K562 (cell line): Measurements from ENCODE around the gene PPT2. TPM values are rescaled to one million over a fixed set of nuclear protein-coding genes. Genes with fewer than 3 reads are reported as not detected.

ENCODE experiments used
- CSDE1 ChIP-seq, 2 experiments: fragments of 450-650 bp; IDR thresholded peaks; 2 replicates each; pipeline ENCODE4 v1.6.1; 2016; ENCODE audit warnings: mild to moderate bottlenecking in 1 of 2
- GABPB2 ChIP-seq: fragments of 250-450 bp; sonication (Bioruptor Pico); conservative IDR thresholded peaks from 2 replicates; pipeline ENCODE4 v1.5.1; 2021; ENCODE audit warnings: mild to moderate bottlenecking
- HDGF ChIP-seq: fragments of 450-650 bp; IDR thresholded peaks from 2 replicates; pipeline ENCODE4 v1.6.1; 2016
- MAFG ChIP-seq: fragments of 450-650 bp; conservative IDR thresholded peaks from 2 replicates; pipeline ENCODE4 v1.6.1; 2016; ENCODE audit warnings: missing genetic modification characterization, missing compliant biosample characterization
- NFE2L1 ChIP-seq: fragments of 450-650 bp; IDR thresholded peaks from 2 replicates; pipeline ENCODE4 v1.6.1; 2016; ENCODE audit warnings: missing genetic modification characterization, low read depth, mild to moderate bottlenecking, missing compliant biosample characterization, moderate library complexity, borderline replicate concordance
- NR4A1 ChIP-seq, 2 experiments: fragments of 250-450 bp in 1 of 2; fragments of 450-650 bp in 1 of 2; sonication (Bioruptor Pico) in 1 of 2; IDR thresholded peaks; 2 replicates each; pipeline versions ENCODE4 v1.4.0 to v1.6.1; 2016 to 2020; ENCODE audit warnings: mild to moderate bottlenecking in 2 of 2, missing compliant biosample characterization in 1 of 2, missing genetic modification characterization in 1 of 2, moderate library complexity in 1 of 2
- RBFOX2 ChIP-seq: fragments of 200-400 bp; formaldehyde crosslinking; IDR thresholded peaks from 2 replicates; pipeline ENCODE4 v1.6.1; 2017; ENCODE audit warnings: low read depth, mild to moderate bottlenecking, low read length, moderate library complexity
- SRSF3 ChIP-seq: fragments of 200-400 bp; formaldehyde crosslinking; IDR thresholded peaks from 2 replicates; pipeline ENCODE4 v1.6.1; 2016; ENCODE audit warnings: mild to moderate bottlenecking, low read length, moderate library complexity; ENCODE audit not compliant: insufficient read depth
- TAL1 ChIP-seq: fragments of 450-650 bp; IDR thresholded peaks from 2 replicates; pipeline ENCODE4 v1.6.1; 2016; ENCODE audit warnings: mild to moderate bottlenecking
- TSC22D4 ChIP-seq: fragments of 450-650 bp; IDR thresholded peaks from 2 replicates; pipeline ENCODE4 v1.6.1; 2016; ENCODE audit warnings: missing genetic modification characterization, missing biosample characterization, control low read depth
- polyA plus RNA-seq, 8 experiments: library from polyadenylated mRNA; depleted of rRNA in 4 of 8; stranded (reverse) in 5 of 8; unstranded in 3 of 8; fragments of >200 nt; fragmentation: Nextera tagmentation in 2 of 8; fragmentation: Illumina TruSeq in 1 of 8; extraction: Ambion mirVana in 2 of 8; extraction: Trizol in 1 of 8; gene quantifications; 2 replicates each; pipeline versions ENCODE4 v1.2.1 to v1.2.3, GENCODE V29; 2011 to 2014; ENCODE audit warnings: inconsistent platforms in 1 of 8, missing spikeins in 1 of 8
- total RNA-seq, 7 experiments: library from RNA; depleted of rRNA in 6 of 7; stranded (reverse); fragments of >200 nt in 6 of 7; fragmentation: Illumina TruSeq in 2 of 7; extraction: Trizol in 2 of 7; gene quantifications; 2 replicates each; pipeline versions ENCODE4 v1.2.1 to v1.2.3, GENCODE V29; 2011 to 2021; ENCODE audit warnings: low replicate concordance in 1 of 7
- TF ChIP-seq, protein P1 (sequence below): fragments of 200-800 bp; sonication (Bioruptor generic); IDR thresholded peaks from 2 replicates; pipeline ENCODE4 v1.6.1; 2017; ENCODE audit warnings: missing genetic modification characterization, missing compliant biosample characterization
- TF ChIP-seq, protein P2 (sequence below): sonication (generic); formaldehyde crosslinking; IDR thresholded peaks from 2 replicates; pipeline ENCODE4 v1.8.0; 2023; ENCODE audit warnings: missing genetic modification reagents, mild to moderate bottlenecking, borderline replicate concordance

PPT2 gene
- total and polyA plus RNA-seq, 9 of the 15 experiments (the other 6 are each of a cell fraction or from before 2014, with no cell fraction given), result 27.4 to 98.8 (median 69.9) TPM

DNA sequence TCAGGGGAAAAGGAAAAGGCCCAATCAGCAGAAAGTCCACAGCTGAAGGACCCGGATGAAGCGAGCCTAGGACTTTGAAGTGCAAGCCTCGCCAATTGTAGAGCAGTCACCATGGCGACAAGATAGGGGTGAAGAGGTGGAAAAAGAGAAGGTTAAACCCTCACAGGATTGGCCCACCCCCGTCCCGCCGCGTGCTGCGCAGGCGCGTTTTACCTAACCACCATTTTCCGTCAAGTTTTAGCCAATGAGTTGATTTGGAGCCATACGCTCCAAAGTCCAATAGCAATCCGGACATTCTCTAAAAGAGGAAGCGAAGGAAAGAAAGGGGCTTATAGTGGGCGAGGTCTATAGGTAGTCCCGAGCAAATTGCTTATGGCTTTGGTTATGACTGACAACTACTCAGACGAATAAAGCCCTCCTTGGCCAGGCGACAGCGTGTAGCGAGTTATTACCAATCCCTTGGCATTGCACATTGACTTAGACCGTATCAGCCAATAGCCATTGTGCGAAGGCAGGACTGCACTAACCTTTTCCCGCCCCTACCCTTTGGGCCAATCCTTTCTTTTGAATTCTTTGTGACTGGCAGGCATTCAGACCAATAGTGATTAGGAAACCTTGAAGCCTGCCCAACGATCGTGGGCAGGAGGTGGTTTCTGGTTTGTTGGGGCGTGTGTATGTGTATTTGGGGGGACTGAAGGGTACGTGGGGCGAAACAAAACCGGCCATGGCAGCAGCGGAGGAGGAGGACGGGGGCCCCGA, 24.0 kb downstream of the PPT2 start, which contains the start of gene RNF5 (continued):
- TF ChIP-seq RBFOX2, result peak; percentile 68
- TF ChIP-seq TAL1, result no peak
- no peak for TF ChIP-seq TSC22D4 (tag)
- TF ChIP-seq CSDE1 (IDR thresholded peaks at IDR 0.05), result peak in 1 of 2 experiments; percentile 94; a peak in 2 of 4 replicates
- TF ChIP-seq GABPB2, result no peak
- TF ChIP-seq NFE2L1 (tag), result no peak
- no peak for TF ChIP-seq SRSF3
- TF ChIP-seq, protein P1, sequence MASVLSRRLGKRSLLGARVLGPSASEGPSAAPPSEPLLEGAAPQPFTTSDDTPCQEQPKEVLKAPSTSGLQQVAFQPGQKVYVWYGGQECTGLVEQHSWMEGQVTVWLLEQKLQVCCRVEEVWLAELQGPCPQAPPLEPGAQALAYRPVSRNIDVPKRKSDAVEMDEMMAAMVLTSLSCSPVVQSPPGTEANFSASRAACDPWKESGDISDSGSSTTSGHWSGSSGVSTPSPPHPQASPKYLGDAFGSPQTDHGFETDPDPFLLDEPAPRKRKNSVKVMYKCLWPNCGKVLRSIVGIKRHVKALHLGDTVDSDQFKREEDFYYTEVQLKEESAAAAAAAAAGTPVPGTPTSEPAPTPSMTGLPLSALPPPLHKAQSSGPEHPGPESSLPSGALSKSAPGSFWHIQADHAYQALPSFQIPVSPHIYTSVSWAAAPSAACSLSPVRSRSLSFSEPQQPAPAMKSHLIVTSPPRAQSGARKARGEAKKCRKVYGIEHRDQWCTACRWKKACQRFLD (CRISPR knock-in tag), result no peak
- TF ChIP-seq, protein P2, sequence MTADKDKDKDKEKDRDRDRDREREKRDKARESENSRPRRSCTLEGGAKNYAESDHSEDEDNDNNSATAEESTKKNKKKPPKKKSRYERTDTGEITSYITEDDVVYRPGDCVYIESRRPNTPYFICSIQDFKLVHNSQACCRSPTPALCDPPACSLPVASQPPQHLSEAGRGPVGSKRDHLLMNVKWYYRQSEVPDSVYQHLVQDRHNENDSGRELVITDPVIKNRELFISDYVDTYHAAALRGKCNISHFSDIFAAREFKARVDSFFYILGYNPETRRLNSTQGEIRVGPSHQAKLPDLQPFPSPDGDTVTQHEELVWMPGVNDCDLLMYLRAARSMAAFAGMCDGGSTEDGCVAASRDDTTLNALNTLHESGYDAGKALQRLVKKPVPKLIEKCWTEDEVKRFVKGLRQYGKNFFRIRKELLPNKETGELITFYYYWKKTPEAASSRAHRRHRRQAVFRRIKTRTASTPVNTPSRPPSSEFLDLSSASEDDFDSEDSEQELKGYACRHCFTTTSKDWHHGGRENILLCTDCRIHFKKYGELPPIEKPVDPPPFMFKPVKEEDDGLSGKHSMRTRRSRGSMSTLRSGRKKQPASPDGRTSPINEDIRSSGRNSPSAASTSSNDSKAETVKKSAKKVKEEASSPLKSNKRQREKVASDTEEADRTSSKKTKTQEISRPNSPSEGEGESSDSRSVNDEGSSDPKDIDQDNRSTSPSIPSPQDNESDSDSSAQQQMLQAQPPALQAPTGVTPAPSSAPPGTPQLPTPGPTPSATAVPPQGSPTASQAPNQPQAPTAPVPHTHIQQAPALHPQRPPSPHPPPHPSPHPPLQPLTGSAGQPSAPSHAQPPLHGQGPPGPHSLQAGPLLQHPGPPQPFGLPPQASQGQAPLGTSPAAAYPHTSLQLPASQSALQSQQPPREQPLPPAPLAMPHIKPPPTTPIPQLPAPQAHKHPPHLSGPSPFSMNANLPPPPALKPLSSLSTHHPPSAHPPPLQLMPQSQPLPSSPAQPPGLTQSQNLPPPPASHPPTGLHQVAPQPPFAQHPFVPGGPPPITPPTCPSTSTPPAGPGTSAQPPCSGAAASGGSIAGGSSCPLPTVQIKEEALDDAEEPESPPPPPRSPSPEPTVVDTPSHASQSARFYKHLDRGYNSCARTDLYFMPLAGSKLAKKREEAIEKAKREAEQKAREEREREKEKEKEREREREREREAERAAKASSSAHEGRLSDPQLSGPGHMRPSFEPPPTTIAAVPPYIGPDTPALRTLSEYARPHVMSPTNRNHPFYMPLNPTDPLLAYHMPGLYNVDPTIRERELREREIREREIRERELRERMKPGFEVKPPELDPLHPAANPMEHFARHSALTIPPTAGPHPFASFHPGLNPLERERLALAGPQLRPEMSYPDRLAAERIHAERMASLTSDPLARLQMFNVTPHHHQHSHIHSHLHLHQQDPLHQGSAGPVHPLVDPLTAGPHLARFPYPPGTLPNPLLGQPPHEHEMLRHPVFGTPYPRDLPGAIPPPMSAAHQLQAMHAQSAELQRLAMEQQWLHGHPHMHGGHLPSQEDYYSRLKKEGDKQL (CRISPR knock-in tag), result no peak
- peak; percentile 63; the same call in 1 of the 2 replicates for TF ChIP-seq HDGF
- TF ChIP-seq NR4A1 (CRISPR knock-in tag; IDR thresholded peaks at IDR 0.05), result no peak
- TF ChIP-seq NR4A1 (tag; IDR thresholded peaks at IDR 0.05), result 0 out of 2 replicates have a peak, but pooled peaks have one; percentile 7
- peak; percentile 99 for TF ChIP-seq MAFG (tag)
